HEK293T (cell line): ENCODE results near the gene AXIN1.

Source experiments
- BHLHE40 ChIP-seq: fragments of 450-650 bp; IDR thresholded peaks from 2 replicates; pipeline ENCODE4 v1.6.1; 2016; ENCODE audit warnings: mild to moderate bottlenecking, moderate library complexity, borderline replicate concordance
- NFRKB ChIP-seq: fragments of 450-650 bp; IDR thresholded peaks from 2 replicates; pipeline ENCODE4 v1.6.1; 2016; ENCODE audit warnings: mild to moderate bottlenecking, moderate library complexity
- TARDBP ChIP-seq: fragments of 450-650 bp; IDR thresholded peaks from 2 replicates; pipeline ENCODE4 v1.6.1; 2016

DNA sequence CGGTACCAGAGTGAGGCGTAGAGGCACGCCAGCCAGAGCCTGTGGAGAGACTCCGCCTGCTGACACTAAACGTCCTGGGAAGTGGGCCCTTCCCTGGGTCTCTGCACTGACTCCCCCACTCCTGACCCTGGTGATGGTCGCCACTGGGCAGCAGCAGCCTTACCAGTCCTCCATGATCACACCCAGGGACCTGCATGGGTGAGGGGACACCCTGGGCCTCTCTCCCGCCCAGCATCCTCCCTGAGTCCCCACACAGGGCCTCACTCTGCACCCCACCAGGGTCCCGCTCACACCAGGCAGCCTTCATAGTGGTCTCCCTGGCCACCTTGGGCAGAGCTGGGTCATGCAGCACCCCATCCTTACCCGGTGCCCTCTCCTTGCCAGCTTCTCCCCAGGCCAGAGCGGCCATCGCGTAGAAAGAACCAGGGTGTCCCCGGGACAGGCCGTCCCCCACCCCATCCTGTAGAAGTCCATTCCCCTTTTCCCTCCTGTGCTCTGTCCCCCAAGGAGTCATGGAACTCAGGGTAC is 87.5 kb downstream of the AXIN1 start:
- TF ChIP-seq BHLHE40 = no peak
- no peak for TF ChIP-seq TARDBP
- TF ChIP-seq NFRKB = no peak
